GM13977 (cell line): ENCODE measurements around the gene BBOX1.

Experiments
- DNase-seq: peaks from one replicate; pipeline ENCODE4 v3.0.0; 2012; ENCODE audit warnings: low spot score
- in situ Hi-C: fragments of 300-500 bp; cut with MboI; formaldehyde crosslinking; loops from one replicate; pipeline ENCODE4 v1.12.0; 2022; ENCODE audit warnings: low sequenced_read_pairs, low pct_unique_long_range_greater_than_20kb, mixed read lengths, inconsistent platforms; ENCODE audit not compliant: unreplicated experiment
- TF ChIP-seq, protein P1 (sequence below): IDR thresholded peaks from 2 replicates; pipeline ENCODE4 v1.5.1; 2012; ENCODE audit warnings: mild to moderate bottlenecking, control low read depth; ENCODE audit not compliant: insufficient read depth; ENCODE audit errors: extremely low read depth, missing control alignments

BBOX1 gene

GRCh38 chr11:27025957-27026733, 14.5 kb upstream of the BBOX1 start:
- in situ Hi-C loops = no loop called here
- no peak for DNase-seq
- TF ChIP-seq, protein P1, sequence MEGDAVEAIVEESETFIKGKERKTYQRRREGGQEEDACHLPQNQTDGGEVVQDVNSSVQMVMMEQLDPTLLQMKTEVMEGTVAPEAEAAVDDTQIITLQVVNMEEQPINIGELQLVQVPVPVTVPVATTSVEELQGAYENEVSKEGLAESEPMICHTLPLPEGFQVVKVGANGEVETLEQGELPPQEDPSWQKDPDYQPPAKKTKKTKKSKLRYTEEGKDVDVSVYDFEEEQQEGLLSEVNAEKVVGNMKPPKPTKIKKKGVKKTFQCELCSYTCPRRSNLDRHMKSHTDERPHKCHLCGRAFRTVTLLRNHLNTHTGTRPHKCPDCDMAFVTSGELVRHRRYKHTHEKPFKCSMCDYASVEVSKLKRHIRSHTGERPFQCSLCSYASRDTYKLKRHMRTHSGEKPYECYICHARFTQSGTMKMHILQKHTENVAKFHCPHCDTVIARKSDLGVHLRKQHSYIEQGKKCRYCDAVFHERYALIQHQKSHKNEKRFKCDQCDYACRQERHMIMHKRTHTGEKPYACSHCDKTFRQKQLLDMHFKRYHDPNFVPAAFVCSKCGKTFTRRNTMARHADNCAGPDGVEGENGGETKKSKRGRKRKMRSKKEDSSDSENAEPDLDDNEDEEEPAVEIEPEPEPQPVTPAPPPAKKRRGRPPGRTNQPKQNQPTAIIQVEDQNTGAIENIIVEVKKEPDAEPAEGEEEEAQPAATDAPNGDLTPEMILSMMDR = no peak

GRCh38 chr11:27028561-27028965, 12.1 kb upstream of the BBOX1 start:
- TF ChIP-seq, protein P1 = no peak
- DNase-seq = no peak
- in situ Hi-C loops = no loop called here

GRCh38 chr11:27029966-27030365, 10.6 kb upstream of the BBOX1 start:
- DNase-seq = no peak
- TF ChIP-seq, protein P1 = no peak
- in situ Hi-C loops = no loop called here

GRCh38 chr11:27031754-27032153, 8.9 kb upstream of the BBOX1 start:
- no peak for DNase-seq
- in situ Hi-C loops = no loop called here
- TF ChIP-seq, protein P1 = no peak

GRCh38 chr11:27039873-27040272, 742 bp upstream of the BBOX1 start:
- no peak for DNase-seq
- TF ChIP-seq, protein P1 = no peak
- in situ Hi-C loops = no loop called here

DNA sequence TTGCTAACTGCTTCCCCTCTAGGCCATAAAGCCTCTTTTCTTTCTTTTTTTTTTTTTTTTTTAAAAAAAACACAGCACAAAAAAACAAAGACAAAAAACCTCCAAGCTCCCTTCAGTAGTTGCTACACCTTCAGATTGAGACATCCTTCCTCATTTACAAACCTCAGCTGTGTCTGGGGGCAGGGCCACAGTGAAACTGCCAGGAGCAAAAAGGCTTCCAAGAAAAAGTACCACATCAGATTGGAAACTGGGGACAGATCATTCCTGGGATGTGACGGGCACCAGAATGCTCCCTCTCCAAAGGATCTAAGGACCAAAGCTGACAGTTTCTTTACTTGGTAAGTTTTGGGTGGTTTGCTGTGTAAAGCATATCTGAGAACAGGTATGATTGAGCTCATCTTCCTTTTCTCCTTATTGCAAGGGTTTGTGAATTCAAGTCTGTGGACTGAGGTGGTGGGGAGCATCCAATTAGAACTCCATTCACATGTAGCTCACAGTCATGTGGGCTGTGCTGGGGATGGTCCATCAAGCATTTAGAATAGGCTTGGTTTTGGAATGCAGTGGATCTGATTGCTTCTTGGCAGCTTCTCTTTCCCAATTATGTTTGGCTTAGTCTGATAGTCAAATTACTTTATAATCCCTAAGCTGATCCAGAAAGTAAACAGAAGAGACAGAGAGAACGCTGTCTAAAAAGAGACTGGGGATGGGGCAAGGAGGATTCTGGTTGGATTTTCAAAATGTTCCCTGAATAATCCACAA, 705 bp downstream of the BBOX1 start:
- no peak for DNase-seq
- in situ Hi-C loops = no loop called here
- TF ChIP-seq, protein P1 = no peak
